ENCODE results near the gene VWA8. TPM values are rescaled to one million over a fixed set of nuclear protein-coding genes. Genes with fewer than 3 reads are reported as not detected.

Gene VWA8
- total and polyA plus RNA-seq, 12 donors = 7.5 to 71.6 (median 54.3) TPM

- H3K27me3 ChIP-seq = no peaks in the 10 kb centered on the region
- ATAC-seq (no peak), DNase-seq (no peak)
- no peak overlapping the region for H3K27ac ChIP-seq
- no peaks in the 10 kb centered on the region for H3K4me1 ChIP-seq
- H3K9me3 ChIP-seq = no peaks in the 10 kb centered on the region
- intact Hi-C loops (cut with DNase I) = no loop called here
- no peak for TF ChIP-seq CTCF (IDR thresholded peaks at IDR 0.05)
- H3K36me3 ChIP-seq = no peaks in the 10 kb centered on the region
- no peak overlapping the region for H3K4me3 ChIP-seq
- 89 to 96% methylated on average over 3 of the region's 3 CpGs for WGBS, 2 donors
Observed at GRCh38 chr13:41528021-41528420, 432.9 kb downstream of the VWA8 start.

GRCh38 chr13:41520660-41521630, 440.0 kb downstream of the VWA8 start:
- H3K4me1 ChIP-seq = peaks cover 0 to 6% (median 0%) of the 10 kb centered on the region in 9 donors
- intact Hi-C loops (cut with DNase I) = no loop called here
- H3K36me3 ChIP-seq = no peaks in the 10 kb centered on the region
- no peaks in the 10 kb centered on the region for H3K9me3 ChIP-seq
- DNase-seq (no peak), ATAC-seq (no peak)
- H3K27me3 ChIP-seq = no peaks in the 10 kb centered on the region
- 85 to 89% methylated on average over 15 of the region's 15 CpGs for WGBS, 2 donors
- H3K4me3 ChIP-seq = no peak overlapping the region
- TF ChIP-seq CTCF (IDR thresholded peaks at IDR 0.05) = no peak
- no peak overlapping the region for H3K27ac ChIP-seq

GRCh38 chr13:41520016-41520659, 440.8 kb downstream of the VWA8 start:
- Histone ChIP-seq H3K9me3 (no peaks in the 10 kb centered on the region), H3K4me1 (peaks cover 0 to 6% (median 0%) of the 10 kb centered on the region in 9 donors), H3K27me3 (no peaks in the 10 kb centered on the region), H3K27ac (no peak overlapping the region), H3K4me3 (no peak overlapping the region), H3K36me3 (no peaks in the 10 kb centered on the region)
- intact Hi-C loops (cut with DNase I) = no loop called here
- peak in 1 of 8 donors; percentile 31 for ATAC-seq
- no peak for TF ChIP-seq CTCF (IDR thresholded peaks at IDR 0.05)
- 84 to 90% methylated on average over 7 of the region's 7 CpGs for WGBS, 2 donors
- DNase-seq = no peak

Small RNA genes within 50 kb of the gene (microRNA-seq; reads per million reads assigned to microRNA genes)
- gene MIR5006 = 0 to 0.60 reads per million in 2 donors

Other genes starting within 250 kb of the VWA8 start
- gene DGKH, start 87.5 kb upstream of the VWA8 start, total RNA-seq = 10 to 100 TPM in 1 of 10 donors, 1 to 10 TPM in 9; 4.7 to 11.0 (median 8.1) TPM
- 1 to 10 TPM; 1.2 to 2.7 TPM for gene DGKH, start 87.5 kb upstream of the VWA8 start, polyA plus RNA-seq

Data from heart right ventricle (tissue), 16 donors.